Pons (tissue), 1 donor: ENCODE measurements around the gene PRKD3.

Source experiments
- DNase-seq: peaks from one replicate; pipeline ENCODE4 v3.0.0-alpha.2; 2016; ENCODE audit warnings: low spot score

Gene PRKD3

DNA sequence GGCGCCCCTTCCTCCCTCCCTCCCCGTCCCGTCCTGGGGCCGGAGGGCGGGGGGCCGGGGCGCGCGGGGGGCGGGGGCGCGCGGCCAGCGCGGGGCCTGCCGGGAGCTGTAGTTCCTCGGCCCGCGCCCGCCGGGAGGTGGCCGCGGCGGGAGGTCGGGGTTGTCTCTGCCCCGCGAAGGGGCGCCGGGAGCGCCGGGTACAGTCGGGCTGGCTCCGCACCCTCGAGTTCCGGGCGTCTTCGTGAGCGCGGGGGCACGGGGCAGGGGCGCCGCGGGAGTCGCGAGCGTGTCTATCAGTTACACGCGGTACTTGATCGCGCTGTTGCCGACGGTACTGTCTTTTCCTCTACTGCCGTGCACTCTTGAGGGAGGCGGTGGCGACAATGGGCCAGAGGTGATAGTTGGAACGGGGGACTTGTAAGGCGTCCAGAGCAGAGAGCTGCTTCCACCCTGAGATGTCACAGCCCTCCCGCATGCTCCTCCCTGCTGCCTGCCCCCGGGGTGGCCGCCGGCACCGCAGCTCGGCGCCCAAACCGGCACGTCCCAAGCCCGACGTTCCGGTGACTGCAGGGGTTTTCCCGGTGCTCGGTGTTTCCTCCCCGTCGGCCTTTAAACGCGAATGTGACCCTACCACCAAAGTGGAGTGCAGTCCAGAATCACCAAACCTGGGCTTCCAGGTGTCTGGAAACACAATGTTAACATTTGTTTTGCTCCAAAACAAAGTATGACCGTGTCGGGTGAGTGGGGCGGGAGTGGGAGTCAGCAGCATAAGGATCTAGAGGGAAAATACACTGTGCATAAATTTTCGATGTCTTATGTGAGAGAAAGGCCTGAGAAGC lies at the start of gene PRKD3:
Gene PRKD3 (minus strand): TSS at position 48 of the 839 bp plus-strand sequence. CDS start 8,309 bp downstream, outside the sequence.
- peak; percentile 66 for DNase-seq

DNA sequence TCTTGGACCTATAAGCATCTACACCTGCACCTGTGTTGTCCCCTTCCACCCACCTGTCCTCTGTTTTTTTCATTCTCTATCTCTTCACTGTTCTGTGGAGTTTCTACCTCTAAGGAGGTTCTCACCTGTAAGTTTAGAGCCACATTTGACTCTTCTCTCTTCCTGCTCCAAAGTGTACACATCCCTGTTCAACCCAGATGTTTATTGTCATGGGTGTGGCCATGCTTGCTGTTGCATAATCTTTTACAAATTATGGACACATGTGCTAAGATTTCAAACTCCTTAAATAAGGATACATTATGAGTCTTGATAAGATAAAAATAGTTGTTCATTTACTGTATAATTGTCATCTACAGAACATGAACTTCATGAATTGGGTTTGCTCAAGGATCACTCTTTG lies 47.4 kb upstream of the PRKD3 start:
- DNase-seq, result no peak

DNA sequence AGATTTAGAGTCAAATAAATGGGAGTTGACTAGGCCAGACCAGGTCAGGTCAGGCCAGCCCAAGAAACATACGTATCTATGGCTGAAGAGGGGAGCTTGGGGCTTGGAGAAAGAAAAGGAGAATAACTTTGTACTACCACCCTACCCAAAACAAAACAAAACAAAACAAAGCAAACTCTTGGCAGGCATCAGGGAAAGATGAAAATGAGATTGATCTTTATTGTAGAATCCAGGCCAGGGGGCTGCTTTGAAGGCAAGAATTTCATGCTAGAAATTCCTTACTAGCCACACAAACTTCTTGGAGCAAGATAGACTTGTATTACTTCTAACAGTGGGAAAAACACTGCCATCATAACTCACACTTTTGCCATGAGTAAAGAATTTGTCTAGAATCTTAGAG lies 46.0 kb upstream of the PRKD3 start:
- no peak for DNase-seq

DNA sequence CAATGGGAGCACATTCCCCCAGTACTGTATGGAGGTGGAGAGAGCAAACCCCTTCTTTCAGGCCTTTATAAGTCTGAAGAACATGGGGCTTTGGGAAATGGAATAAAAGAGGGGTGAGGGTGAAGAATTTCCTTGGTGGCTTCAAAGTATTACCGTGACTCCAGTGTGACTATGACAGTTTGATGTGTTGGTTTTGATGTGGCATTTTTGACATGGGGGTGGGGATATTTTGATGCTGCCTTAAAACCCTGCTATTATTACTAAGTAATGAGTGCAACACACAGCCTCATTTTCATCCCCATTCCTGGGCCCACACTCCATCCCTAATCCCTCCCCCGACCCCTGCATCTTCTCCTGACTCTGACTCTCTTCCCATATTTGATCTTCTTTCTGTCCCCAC lies 43.4 kb upstream of the PRKD3 start:
- no peak for DNase-seq

DNA sequence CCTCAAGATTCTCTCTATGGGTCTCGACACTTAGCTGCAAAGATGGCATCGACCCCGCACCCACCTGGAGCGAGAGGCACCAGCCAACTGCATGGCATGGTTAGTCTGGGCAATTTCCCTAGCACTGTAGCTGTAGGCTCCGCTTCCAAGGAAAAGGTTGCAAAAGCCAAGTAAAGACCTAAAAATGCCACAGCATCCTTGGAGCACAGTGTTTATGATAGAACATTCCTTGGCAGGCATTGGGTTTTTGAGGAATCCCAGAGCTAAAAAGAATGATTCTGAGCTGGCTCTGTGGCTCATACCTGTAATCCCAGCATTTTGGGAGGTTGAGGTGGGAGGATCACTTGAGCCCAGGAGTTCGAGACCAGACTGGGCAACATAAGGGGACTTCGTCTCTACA lies 42.7 kb upstream of the PRKD3 start:
- DNase-seq, result no peak

DNA sequence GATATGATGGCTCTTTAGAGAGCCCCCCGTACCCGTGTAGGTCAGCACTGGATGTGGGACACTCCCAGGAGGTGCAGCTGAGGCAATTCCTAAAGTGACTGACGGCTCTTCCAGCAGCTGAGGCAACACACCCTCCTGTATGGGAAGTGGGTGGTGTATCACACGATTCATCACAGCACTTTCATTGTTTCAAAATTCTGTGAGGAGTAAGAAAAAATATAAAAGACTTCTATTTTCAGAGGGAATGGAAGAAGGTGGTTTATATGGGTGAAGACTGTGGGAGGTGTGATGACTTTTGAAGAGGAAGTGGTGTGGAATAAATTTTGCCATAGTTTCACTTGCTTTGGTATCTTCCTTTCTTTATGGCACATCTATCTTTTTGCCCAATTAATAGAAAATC lies 42.1 kb upstream of the PRKD3 start:
- no peak for DNase-seq

DNA sequence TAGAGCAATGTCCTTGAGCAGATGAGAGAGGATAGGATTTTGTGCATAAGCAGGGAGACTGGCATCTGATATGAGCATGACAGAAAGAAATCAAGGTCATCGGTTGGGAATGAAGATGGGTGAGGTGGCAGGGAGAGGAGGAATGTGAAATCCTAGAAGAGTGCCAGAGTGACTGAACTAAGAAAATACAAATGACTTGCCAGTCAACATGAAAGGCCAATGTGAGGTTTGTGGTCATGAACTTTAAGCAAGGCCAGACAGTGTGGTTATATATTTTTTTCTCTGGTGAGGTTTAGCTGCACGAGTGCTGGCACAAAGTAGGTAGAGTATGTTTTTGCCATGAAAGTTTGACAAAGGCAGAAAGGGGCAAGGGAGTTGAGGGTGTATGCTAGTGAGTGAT lies 41.0 kb upstream of the PRKD3 start:
- no peak for DNase-seq

DNA sequence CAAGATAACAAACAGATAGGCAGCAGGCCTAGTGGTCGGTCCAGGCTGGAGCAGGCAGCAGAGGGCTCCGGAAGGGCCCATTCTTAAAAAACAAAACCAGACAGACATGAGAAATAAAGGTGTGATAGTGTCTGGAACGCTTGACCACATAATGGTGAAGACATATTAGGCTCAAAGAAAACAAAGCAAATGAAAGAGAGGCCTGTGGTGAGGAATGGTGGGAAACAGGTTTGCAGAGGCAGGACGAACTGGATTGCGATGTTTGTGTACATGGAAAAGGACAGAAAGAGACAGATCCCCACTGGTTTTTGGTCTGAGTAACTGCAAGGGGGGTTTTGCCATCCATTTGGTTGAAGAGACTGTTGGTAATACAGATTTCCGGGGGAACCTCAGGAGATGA lies 39.7 kb upstream of the PRKD3 start:
- no peak for DNase-seq

DNA sequence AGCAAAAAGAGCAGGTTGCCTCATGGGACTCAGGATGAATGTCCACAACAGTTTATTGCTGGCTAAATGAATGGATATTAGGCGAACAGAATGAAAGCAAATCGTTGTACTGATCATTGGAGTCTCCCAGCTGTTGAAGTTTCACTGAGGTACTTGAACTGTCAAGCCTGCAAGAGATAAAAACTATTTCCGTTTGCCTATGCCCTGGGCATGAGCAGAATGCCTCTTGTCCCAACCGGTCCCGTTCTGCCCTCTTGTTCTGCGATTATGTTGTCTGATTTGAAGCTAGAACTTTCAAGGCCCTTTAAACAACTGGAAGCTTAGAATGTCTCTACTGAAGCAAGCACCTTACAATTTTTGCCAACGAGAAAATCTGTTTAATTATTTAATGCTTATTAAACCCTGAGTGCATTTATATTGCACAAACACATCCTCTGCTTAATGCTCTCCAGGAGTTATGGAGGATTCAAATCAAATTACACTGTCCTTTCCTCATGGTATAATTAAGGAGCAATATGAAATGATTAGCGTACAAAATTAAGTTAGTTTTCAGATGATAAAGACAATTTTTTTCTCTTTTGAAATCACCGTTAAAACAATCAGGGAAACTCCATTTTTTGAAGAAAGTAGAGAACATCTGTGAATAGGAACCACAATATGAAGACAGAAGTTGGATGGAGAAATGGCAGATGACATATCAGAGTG lies 37.5 kb upstream of the PRKD3 start:
- no peak for DNase-seq

DNA sequence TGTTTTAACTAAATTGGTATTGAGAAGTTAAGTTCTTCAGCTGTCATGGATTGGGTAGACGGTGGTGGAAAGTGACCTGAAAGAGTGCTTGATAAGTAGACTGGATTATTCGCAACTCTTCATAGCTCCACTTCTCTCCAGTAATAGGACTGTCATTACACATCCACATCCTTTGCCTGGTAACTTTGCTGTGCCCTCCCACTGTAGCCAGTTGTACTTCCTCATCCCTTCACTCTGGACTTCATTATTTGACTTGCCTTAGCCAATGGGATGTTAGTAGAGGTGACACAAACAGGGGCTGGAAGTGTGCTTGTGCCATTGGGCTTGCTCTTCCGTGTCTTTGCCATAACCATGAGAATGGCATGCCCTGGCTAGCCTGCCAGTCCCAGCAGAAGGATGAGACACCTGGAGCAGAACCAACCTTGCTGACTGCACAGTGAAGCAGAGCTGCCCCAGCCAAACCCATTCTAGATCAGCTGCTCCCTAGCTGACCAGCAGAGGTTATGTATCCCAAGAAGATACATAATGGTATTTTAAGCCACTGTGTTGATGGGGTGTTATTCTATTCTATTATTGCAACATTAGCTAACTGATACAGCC lies 36.7 kb upstream of the PRKD3 start:
- no peak for DNase-seq

DNA sequence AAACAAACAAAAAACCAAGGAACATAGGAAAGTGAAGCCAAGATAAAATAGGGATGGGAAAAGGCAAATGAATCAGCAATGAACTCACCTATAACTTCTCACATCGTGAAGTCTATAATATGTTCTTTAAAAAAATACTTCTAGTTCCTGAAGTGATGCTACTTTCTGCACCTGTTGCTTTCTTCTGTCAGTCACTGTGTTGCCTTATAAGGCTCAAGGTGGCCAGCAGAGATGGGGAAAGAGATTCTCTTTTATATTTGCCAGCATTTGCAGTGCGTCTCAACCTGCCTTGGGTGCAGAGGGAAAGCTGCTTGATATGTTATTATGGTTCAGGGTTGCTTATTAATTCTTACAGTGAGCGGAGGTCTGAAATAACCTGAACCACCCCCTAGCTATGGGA lies 33.8 kb upstream of the PRKD3 start:
- DNase-seq, result no peak

DNA sequence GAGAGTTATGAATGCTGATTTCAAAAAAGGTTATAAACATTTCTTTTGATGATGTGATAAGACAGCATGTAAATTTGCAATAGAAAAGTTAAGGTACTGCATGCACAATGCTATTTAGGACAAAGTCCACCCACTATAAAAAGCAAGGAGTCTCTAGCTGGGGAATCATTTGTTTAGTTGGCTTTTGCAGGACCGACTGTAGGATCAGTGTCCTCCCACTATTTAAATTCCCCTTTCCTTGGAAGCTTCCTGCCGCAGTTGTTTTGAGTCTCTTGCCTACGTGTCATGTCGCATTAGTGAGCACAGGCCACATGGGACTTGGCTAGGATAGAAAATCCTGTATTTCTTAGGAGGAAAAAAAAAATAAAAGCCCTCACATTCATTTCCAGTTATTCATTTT lies 32.9 kb upstream of the PRKD3 start:
- DNase-seq, result no peak

DNA sequence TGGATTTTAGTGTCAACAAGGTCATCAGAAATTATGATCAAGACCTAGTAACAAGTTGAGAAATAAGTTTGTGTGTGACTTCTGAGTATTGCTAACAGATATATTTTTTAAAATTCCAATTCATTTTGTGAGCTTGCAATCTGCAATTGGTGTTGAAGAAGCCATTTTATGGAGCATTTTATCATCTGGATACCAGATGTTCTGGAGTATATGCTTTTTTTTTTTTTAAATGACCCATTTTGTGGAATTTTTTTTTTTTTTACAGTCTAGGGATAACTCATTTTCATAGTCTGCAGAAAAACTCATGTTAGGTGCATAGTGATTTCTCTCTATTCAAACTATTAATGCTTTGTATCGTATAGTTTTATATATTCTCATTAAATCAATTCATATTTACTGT lies 32.4 kb upstream of the PRKD3 start:
- DNase-seq, result no peak

DNA sequence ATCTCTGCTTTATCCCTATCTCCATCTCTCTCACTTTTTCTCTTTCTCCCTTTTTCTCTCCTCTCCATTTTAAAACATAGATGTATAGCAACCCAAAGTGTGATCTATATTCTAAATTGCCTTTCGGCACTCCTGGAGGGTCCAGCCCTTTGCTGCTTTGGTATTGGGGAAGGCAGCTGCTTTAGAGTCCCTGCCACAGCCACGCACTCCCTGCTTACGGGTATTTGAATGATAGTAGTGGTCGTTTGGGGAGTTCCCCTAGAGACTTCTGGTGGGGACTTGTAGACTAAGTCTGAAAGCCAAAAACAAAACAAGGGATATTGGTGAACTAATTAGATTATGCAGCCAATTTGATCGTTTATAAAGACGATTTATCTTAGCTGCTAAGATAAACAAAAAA lies 31.7 kb upstream of the PRKD3 start:
- DNase-seq, result no peak

DNA sequence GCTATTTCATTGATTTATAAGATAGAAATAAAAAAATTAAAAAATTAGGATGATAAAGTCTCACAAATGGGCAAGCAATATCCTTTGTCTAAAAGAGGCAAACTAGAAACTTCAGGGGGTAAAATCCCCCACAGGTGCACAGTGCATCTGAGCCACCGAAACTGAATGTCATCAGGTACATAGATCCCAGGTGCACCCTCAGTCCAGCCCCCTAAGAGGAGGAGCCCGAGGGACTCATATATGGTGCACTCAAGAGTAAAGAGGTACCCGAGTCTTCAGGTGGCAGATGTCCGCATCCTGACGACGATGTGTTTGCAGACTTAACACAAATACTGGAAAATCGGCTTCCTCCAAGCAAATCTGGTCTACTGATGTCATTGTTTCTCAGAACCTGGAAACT lies 31.1 kb upstream of the PRKD3 start:
- no peak for DNase-seq

DNA sequence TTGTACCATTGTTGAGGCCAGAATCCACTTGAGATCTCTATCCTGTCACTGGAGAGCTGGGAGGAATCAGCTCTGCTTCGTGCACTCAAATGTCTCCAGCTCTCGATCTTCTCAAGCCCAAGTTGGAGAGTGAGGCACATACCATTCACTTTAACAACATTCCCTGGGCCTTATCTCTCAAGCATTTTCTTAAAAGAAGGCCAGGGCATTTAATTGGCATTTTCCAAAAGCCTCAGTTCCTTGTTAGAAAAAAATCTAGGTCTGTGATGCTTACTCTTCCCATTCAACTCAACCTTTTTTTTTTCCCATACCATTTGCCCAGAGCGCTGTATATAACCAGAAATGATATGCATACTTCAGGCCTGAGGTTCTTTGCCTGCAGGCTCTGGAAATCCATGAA lies 29.9 kb upstream of the PRKD3 start:
- DNase-seq, result no peak

DNA sequence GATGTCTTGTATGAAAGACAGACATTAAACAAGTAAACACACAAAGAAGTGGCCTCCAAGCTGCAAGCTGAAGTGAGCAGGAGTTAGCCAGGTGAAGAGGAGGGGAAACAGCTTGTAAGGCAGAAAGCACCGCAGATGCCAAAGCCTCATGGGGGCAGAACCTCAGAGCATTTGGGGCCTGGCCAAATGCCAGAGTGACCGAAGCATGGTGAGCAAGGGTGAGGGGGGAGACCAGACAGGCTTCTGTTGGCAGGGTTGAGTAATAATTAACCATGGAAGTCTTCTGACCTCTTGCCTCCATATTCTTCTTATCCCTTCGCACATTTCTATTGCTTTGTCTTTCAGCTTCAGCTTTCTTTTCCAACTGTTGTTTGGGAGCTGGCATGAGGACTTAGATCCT lies 25.4 kb upstream of the PRKD3 start:
- DNase-seq, result no peak

DNA sequence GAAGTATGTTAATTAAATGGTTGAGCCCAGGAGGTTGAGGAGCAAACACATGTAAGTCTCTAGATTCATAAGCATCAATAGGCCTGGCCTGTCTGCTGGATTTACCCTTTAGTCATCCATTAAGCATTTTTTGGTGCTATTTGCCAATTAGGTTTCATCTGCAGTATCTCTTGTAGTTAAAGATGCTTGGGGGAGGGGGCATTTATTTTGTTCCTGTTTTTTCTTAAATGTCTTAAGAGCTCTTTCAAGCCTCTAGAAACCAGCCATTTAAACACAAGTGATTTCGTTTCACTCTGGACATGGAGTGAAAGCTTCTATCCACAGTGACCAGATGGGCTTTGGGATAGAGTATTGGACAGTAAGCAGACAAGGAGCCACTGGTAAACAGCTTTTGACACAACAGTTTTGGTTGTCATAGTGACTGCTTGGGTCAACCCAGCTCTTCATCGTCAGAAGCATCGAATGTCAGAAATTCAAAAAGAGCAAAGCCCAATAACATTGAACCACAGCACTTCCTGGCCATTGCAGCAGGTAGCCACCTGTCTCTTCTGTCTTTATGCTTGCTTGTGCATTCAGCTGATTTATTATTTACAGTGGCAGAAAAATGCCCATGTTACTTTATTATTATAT lies 24.7 kb upstream of the PRKD3 start:
- no peak for DNase-seq

DNA sequence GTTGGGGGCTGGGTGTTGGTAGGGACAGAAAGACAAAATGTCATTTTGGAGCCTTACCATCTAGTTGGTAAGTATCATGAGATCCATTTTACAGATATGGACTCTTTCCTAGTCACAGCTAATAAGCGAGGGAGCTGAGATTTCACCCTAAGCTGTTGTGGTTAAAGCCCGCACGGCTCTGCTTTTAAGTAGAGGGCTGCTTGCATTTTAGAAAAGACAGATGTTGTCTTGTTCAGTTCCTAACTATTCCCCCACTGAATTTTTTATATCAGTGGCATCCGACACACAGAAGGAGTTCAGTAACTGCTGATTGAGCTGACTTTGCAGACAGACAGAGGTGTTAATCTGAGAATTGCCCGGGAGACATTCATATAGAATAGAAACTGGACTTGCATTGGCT lies 23.5 kb upstream of the PRKD3 start:
- DNase-seq, result no peak

DNA sequence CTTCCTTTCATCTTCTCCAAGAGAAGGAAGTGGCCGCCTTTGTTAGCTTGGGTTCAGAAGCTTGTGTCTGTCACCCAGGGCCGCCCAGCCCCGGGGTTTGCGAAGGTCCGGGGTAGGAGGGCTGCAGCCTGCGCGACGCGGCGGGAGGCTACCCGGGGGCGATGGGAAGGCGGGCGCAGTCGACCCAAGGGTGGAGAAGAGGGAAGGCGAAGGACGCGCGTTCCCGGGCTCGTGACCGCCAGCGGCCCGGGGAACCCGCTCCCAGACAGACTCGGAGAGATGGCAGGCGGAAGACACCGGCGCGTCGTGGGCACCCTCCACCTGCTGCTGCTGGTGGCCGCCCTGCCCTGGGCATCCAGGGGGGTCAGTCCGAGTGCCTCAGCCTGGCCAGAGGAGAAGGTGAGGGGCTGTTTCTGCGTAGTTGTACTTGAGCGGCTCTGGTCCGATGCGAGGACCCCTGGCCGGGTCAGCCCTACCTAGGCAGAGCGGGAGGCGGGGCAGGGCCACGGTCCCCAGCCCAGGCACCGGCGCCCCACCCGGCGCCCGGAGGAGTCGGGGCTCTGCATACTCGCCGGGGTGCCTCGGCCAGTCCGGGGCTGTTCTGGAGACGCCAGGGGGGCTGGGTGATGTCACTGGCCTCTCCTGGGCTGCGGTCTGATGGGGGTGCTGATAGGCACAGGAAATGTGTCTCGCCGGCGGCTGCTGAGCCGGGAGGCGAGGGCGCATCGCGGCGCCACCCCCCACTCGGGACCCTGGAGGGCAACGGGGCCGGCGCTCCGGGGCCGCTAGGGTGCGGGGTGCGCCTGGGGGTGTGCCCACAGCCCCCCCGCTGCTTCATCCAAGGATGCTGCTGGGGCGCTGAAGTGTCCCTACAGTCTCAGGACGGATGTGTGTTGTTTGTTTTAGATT lies 20.1 kb upstream of the PRKD3 start, which contains the start of gene QPCT:
Gene QPCT (plus strand): TSS at position 178 of the 909 bp plus-strand sequence. CDS start 102 bp downstream, at position 280.
- DNase-seq, result no peak
